Measurements from ENCODE around the gene NANOGP8.

- TF ChIP-seq, protein P1, sequence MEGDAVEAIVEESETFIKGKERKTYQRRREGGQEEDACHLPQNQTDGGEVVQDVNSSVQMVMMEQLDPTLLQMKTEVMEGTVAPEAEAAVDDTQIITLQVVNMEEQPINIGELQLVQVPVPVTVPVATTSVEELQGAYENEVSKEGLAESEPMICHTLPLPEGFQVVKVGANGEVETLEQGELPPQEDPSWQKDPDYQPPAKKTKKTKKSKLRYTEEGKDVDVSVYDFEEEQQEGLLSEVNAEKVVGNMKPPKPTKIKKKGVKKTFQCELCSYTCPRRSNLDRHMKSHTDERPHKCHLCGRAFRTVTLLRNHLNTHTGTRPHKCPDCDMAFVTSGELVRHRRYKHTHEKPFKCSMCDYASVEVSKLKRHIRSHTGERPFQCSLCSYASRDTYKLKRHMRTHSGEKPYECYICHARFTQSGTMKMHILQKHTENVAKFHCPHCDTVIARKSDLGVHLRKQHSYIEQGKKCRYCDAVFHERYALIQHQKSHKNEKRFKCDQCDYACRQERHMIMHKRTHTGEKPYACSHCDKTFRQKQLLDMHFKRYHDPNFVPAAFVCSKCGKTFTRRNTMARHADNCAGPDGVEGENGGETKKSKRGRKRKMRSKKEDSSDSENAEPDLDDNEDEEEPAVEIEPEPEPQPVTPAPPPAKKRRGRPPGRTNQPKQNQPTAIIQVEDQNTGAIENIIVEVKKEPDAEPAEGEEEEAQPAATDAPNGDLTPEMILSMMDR (IDR thresholded peaks at IDR 0.05; ENCODE audit: low read length) = no peak
- no peak for TF ChIP-seq EZH2 (IDR thresholded peaks at IDR 0.05; ENCODE audit: borderline replicate concordance, low read length)
Observed at GRCh38 chr15:35107561-35107960, 22.5 kb upstream of the NANOGP8 start.
